T-helper 17 cell (primary cell): ENCODE results near the gene DNMT3A. TPM values are rescaled to one million over a fixed set of nuclear protein-coding genes. Genes with fewer than 3 reads are reported as not detected.
A peak's percentile ranks its signal among the peaks of the same experiment; 100 is the strongest.

Experiments used
- ATAC-seq: fragments of 150-1000 bp; cut with Tn5 transposase; 2 replicates; pipeline ENCODE4 v1.10.0; 2021; ENCODE audit warnings: mild to moderate bottlenecking, moderate library complexity
- DNase-seq, 3 donors: peaks; one replicate each; pipeline versions ENCODE4 v3.0.0 to v3.0.0-alpha.2; 2020 to 2021
- H3K9me3 ChIP-seq: one replicate; pipeline ENCODE4 v1.7.0; 2013; ENCODE audit warnings: low read length, mild to moderate bottlenecking; ENCODE audit not compliant: control insufficient read depth, poor library complexity, severe bottlenecking
- H3K27ac Mint-ChIP-seq: one replicate; pipeline ENCODE4 v1.8.0; 2022; ENCODE audit warnings: mild to moderate bottlenecking, moderate library complexity, mixed read lengths
- H3K27me3 Mint-ChIP-seq: one replicate; pipeline ENCODE4 v1.8.0; 2022; ENCODE audit warnings: mixed read lengths
- H3K36me3 Mint-ChIP-seq: one replicate; pipeline ENCODE4 v1.8.0; 2022; ENCODE audit warnings: low read depth, mixed read lengths
- H3K4me1 Mint-ChIP-seq: one replicate; pipeline ENCODE4 v1.8.0; 2022; ENCODE audit warnings: mild to moderate bottlenecking, mixed read lengths
- H3K4me3 Mint-ChIP-seq: one replicate; pipeline ENCODE4 v1.8.0; 2022; ENCODE audit warnings: mild to moderate bottlenecking, moderate library complexity, mixed read lengths
- total RNA-seq, 4 donors: library from RNA in 2 of 4; stranded (reverse) in 2 of 4; gene quantifications; one replicate each; pipeline ENCODE4 v1.2.3 and lab custom pipeline; 2022 to 2026

Gene DNMT3A
- total RNA-seq, 2 donors from 2014 or later, result 62.8 to 67.6 TPM

- no peaks in the 10 kb centered on the region for H3K9me3 ChIP-seq
- Mint-ChIP-seq H3K27me3 (no peaks in the 10 kb centered on the region), H3K4me3 (peak overlapping the region; percentile 75), H3K27ac (peak overlapping the region; percentile 93), H3K36me3 (no peaks in the 10 kb centered on the region), H3K4me1 (peaks cover 23% of the 10 kb centered on the region)
- DNase-seq (peak; percentile 28 to 43 (median 38)), ATAC-seq (peak; percentile 100)
Measured at GRCh38 chr2:25286025-25286400, 55.7 kb downstream of the DNMT3A start.

DNA sequence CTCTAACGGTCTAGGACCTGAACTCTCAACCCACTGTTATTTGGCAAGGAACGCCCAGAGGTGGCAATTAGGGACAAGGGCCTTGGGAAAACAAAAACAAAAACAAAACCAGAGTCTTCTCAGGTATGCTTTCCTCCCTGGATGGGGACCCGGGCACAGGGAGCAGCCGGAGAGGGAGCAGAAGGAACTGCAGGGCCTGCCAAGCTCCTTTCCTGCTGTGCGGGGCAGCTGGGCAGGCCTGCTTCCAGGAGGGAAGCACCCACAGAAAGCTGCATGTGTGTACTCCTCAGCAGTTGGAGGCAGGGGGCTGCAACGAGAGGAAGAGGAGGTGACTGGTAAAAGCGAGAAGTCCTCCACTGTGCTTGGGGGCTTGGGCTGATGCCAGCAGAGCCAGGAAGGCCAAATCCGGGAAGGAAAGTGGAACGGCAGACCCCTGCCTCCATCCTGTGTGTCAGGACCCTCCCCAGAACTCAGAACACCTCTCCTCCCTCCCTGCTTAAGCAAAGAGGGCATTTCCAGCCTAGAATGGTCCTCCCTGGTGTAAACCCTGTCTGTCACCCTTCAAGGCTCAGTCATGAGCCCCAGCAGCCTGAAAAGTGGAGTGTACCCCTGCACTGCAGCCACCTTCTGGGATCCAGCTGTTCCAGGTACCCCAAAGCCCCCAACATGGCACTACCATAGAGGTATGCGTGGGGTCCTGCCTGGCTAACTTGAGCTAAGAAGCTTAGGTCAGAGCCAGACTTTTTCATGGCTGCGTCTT is 56.3 kb downstream of the DNMT3A start:
- Mint-ChIP-seq H3K36me3 (peaks cover under 1% of the 10 kb centered on the region), H3K4me3 (peak overlapping the region; percentile 75), H3K27me3 (no peaks in the 10 kb centered on the region), H3K4me1 (peaks cover 24% of the 10 kb centered on the region), H3K27ac (peak overlapping the region; percentile 93)
- H3K9me3 ChIP-seq, result no peaks in the 10 kb centered on the region
- DNase-seq (no peak), ATAC-seq (no peak)

- Mint-ChIP-seq H3K27me3 (no peaks in the 10 kb centered on the region), H3K4me3 (no peak overlapping the region), H3K27ac (peak overlapping the region; percentile 93), H3K36me3 (peaks cover 3% of the 10 kb centered on the region), H3K4me1 (peaks cover 30% of the 10 kb centered on the region)
- no peak for ATAC-seq
- no peak for DNase-seq
- no peaks in the 10 kb centered on the region for H3K9me3 ChIP-seq
Measured at GRCh38 chr2:25284756-25285155, 57.0 kb downstream of the DNMT3A start.

- peaks cover 35% of the 10 kb centered on the region for H3K4me1 Mint-ChIP-seq
- no peaks in the 10 kb centered on the region for H3K27me3 Mint-ChIP-seq
- H3K9me3 ChIP-seq, result no peaks in the 10 kb centered on the region
- peaks cover 3% of the 10 kb centered on the region for H3K36me3 Mint-ChIP-seq
- DNase-seq, result no peak
- H3K27ac Mint-ChIP-seq, result peak overlapping the region; percentile 93
- H3K4me3 Mint-ChIP-seq, result no peak overlapping the region
- ATAC-seq, result no peak
Measured at GRCh38 chr2:25283921-25284320, 57.8 kb downstream of the DNMT3A start.

- Mint-ChIP-seq H3K4me3 (no peak overlapping the region), H3K36me3 (peaks cover 3% of the 10 kb centered on the region), H3K27ac (no peak overlapping the region), H3K27me3 (no peaks in the 10 kb centered on the region), H3K4me1 (peaks cover 42% of the 10 kb centered on the region)
- DNase-seq (no peak), ATAC-seq (no peak)
- H3K9me3 ChIP-seq, result no peaks in the 10 kb centered on the region
Measured at GRCh38 chr2:25281941-25282340, 59.8 kb downstream of the DNMT3A start.

DNA sequence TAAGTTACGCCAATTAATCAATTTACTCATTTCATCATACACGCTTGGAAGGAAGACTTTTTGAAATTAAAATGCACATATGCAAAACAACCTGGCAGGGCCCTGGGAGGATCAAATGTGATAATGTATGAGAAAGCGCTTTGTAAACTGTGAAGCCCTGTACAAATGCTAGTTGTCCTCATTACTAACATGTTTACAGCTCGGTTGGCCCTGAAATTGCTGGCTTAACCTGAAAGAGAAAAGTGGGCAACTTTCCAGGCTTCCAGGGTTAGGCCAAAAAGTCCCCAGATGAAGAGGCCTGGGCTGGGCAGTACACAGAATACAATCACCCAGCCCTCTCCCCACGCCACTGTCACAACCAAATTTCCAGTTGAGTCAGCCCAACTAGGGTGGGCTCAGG is 60.2 kb downstream of the DNMT3A start:
- H3K4me1 Mint-ChIP-seq, result peaks cover 42% of the 10 kb centered on the region
- no peaks in the 10 kb centered on the region for H3K27me3 Mint-ChIP-seq
- no peak overlapping the region for H3K27ac Mint-ChIP-seq
- no peak for ATAC-seq
- H3K9me3 ChIP-seq, result no peaks in the 10 kb centered on the region
- DNase-seq, result no peak
- H3K36me3 Mint-ChIP-seq, result peaks cover 3% of the 10 kb centered on the region
- no peak overlapping the region for H3K4me3 Mint-ChIP-seq

GRCh38 chr2:25280051-25280687 is 61.6 kb downstream of the DNMT3A start:
- ATAC-seq, result no peak

DNA sequence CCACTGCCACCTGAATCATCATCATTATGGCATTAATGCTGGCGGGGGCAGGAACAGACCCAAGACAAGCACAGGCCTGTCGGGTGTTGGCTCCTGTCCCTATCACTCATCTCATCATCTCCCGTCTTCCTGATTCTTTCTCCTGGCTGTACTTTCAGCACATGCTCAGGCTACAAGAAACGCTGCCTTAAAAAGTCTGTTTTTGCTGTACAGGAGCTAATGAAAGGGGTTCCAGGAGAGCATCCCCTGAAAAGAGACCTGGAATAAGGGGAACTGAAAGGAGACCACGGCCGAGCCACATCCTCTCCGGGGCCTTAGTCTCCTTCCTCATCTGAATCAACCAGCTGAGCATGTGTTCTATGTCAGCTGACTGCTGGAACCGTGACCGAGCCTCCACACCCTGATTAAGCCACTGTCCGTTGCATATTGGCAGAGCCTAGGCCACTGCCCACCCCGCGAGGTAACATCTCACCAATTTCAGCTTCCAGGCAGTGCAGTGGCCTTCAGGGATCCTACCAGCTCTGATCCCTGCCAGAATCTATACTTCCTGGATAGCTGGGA is 62.6 kb downstream of the DNMT3A start:
- peak overlapping the region; percentile 98 for H3K27ac Mint-ChIP-seq
- peak; percentile 27 for ATAC-seq
- H3K9me3 ChIP-seq, result no peaks in the 10 kb centered on the region
- no peak for DNase-seq
- H3K4me1 Mint-ChIP-seq, result peaks cover 33% of the 10 kb centered on the region
- peak overlapping the region; percentile 33 for H3K4me3 Mint-ChIP-seq
- no peaks in the 10 kb centered on the region for H3K27me3 Mint-ChIP-seq
- H3K36me3 Mint-ChIP-seq, result peaks cover 3% of the 10 kb centered on the region

More at GRCh38 chr2:25280051-25280687, 61.6 kb downstream of the DNMT3A start:
- Mint-ChIP-seq H3K4me1 (peaks cover 34% of the 10 kb centered on the region), H3K36me3 (peaks cover 3% of the 10 kb centered on the region), H3K27me3 (no peaks in the 10 kb centered on the region), H3K4me3 (no peak overlapping the region), H3K27ac (peak overlapping the region; percentile 16)
- no peaks in the 10 kb centered on the region for H3K9me3 ChIP-seq
- DNase-seq, result no peak

- H3K4me3 Mint-ChIP-seq, result peak overlapping the region; percentile 73
- DNase-seq (peak; percentile 68 to 74 (median 74)), ATAC-seq (peak; percentile 42)
- no peaks in the 10 kb centered on the region for H3K9me3 ChIP-seq
- no peaks in the 10 kb centered on the region for H3K27me3 Mint-ChIP-seq
- peak overlapping the region; percentile 98 for H3K27ac Mint-ChIP-seq
- H3K4me1 Mint-ChIP-seq, result peaks cover 46% of the 10 kb centered on the region
- H3K36me3 Mint-ChIP-seq, result peaks cover 3% of the 10 kb centered on the region
Measured at GRCh38 chr2:25276569-25277465, 64.9 kb downstream of the DNMT3A start.

DNA sequence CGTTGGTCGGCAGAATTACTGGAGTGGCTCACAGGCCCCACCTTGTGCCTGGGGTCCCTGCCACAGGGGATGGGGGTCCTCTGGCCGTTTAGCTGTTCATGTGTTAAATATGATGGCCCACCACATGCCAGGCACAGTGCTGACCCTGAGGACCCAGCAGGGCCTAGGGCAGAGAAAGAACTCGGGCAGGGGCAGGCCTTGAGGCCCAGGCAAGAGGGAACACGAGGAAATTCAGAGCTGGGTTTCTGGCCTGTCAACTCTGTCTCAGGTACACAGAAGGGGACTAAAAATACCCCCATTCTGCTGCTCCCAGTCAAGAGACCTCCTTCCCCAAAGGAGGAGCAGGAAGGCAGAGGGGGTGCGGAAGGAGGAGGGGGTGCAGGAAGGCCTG is 66.2 kb downstream of the DNMT3A start:
- Mint-ChIP-seq H3K27ac (peak overlapping the region; percentile 98), H3K4me1 (peaks cover 44% of the 10 kb centered on the region), H3K27me3 (no peaks in the 10 kb centered on the region), H3K36me3 (peaks cover 3% of the 10 kb centered on the region), H3K4me3 (peak overlapping the region; percentile 43)
- no peaks in the 10 kb centered on the region for H3K9me3 ChIP-seq
- DNase-seq (no peak), ATAC-seq (no peak)

- Mint-ChIP-seq H3K27me3 (no peaks in the 10 kb centered on the region), H3K4me1 (peaks cover 44% of the 10 kb centered on the region), H3K27ac (peak overlapping the region; percentile 98), H3K36me3 (peaks cover 3% of the 10 kb centered on the region), H3K4me3 (peak overlapping the region; percentile 43)
- peak; percentile 33 to 60 (median 51) for DNase-seq
- no peaks in the 10 kb centered on the region for H3K9me3 ChIP-seq
- peak; percentile 44 for ATAC-seq
Measured at GRCh38 chr2:25274868-25275574, 66.7 kb downstream of the DNMT3A start.

GRCh38 chr2:25273985-25274535 is 67.7 kb downstream of the DNMT3A start:
- Mint-ChIP-seq H3K27me3 (no peaks in the 10 kb centered on the region), H3K4me1 (peaks cover 41% of the 10 kb centered on the region), H3K27ac (peak overlapping the region; percentile 98), H3K36me3 (peaks cover 8% of the 10 kb centered on the region), H3K4me3 (peak overlapping the region; percentile 80)
- H3K9me3 ChIP-seq, result no peaks in the 10 kb centered on the region
- DNase-seq, result no peak
- ATAC-seq, result no peak
